Neuronal stem cell (in vitro differentiated cells): ENCODE measurements around the gene ZNF398.

Experiments
- DNase-seq: peaks from one replicate; pipeline ENCODE4 v3.0.0-alpha.2; 2013; ENCODE audit warnings: low spot score
- H2AFZ ChIP-seq: one replicate; pipeline ENCODE4 v1.6.1; 2013; ENCODE audit warnings: mild to moderate bottlenecking, low read length, inconsistent platforms
- H2AK5ac ChIP-seq: 2 replicates; pipeline ENCODE4 v1.6.1; 2013; ENCODE audit warnings: low read depth, mild to moderate bottlenecking, inconsistent platforms, low read length, moderate library complexity, mixed read lengths
- H2BK120ac ChIP-seq: 2 replicates; pipeline ENCODE4 v1.6.1; 2013; ENCODE audit warnings: low read depth, mild to moderate bottlenecking, inconsistent platforms, low read length, moderate library complexity, mixed read lengths
- H2BK12ac ChIP-seq: one replicate; pipeline ENCODE4 v1.6.1; 2013; ENCODE audit warnings: low read length, inconsistent platforms
- H2BK15ac ChIP-seq: 2 replicates; pipeline ENCODE4 v1.6.1; 2013; ENCODE audit warnings: mild to moderate bottlenecking, low read length, inconsistent platforms, mixed read lengths
- H2BK5ac ChIP-seq: one replicate; pipeline ENCODE4 v1.6.1; 2013; ENCODE audit warnings: inconsistent platforms, mild to moderate bottlenecking, low read length, moderate library complexity
- H3K14ac ChIP-seq: one replicate; pipeline ENCODE4 v1.6.1; 2013; ENCODE audit warnings: low read length, inconsistent platforms
- H3K18ac ChIP-seq: 2 replicates; pipeline ENCODE4 v1.6.1; 2013; ENCODE audit warnings: low read length, inconsistent platforms
- H3K23ac ChIP-seq: 2 replicates; pipeline ENCODE4 v1.6.1; 2013; ENCODE audit warnings: low read depth, mild to moderate bottlenecking, mixed read lengths, low read length, inconsistent platforms; ENCODE audit not compliant: poor library complexity
- H3K27ac ChIP-seq: replicated peaks from 3 replicates; pipeline ENCODE4 v1.5.1; 2013; ENCODE audit warnings: low read length, inconsistent platforms
- H3K27me3 ChIP-seq, 3 experiments: 2 replicates each; pipeline ENCODE4 v1.6.1; 2013; ENCODE audit warnings: low read length in 3 of 3, mild to moderate bottlenecking in 2 of 3, inconsistent platforms in 1 of 3, low read depth in 1 of 3, mixed read lengths in 1 of 3, moderate library complexity in 1 of 3; ENCODE audit not compliant: control insufficient read depth in 3 of 3, insufficient read depth in 3 of 3
- H3K36me3 ChIP-seq, 2 donors: replicated peaks in 1 of 2; 2 replicates each; pipeline ENCODE4 v1.6.1; 2013; ENCODE audit warnings: low read length in 2 of 2; ENCODE audit not compliant: control insufficient read depth in 2 of 2, insufficient read depth in 2 of 2
- H3K4ac ChIP-seq: 2 replicates; pipeline ENCODE4 v1.6.1; 2013; ENCODE audit warnings: inconsistent platforms, mild to moderate bottlenecking, low read length, moderate library complexity
- H3K4me1 ChIP-seq, 2 donors: 1 replicate in 1 of 2; 2 replicates in 1 of 2; pipeline ENCODE4 v1.6.1; 2013; ENCODE audit warnings: low read length in 2 of 2, low read depth in 1 of 2; ENCODE audit not compliant: control insufficient read depth in 2 of 2, insufficient read depth in 1 of 2
- H3K4me2 ChIP-seq: one replicate; pipeline ENCODE4 v1.6.1; 2013; ENCODE audit warnings: mild to moderate bottlenecking, low read length, inconsistent platforms; ENCODE audit not compliant: insufficient read depth, poor library complexity, severe bottlenecking
- H3K4me3 ChIP-seq, 2 donors: 2 replicates each; pipeline ENCODE4 v1.5.1; 2013; ENCODE audit warnings: low read length in 2 of 2, mild to moderate bottlenecking in 2 of 2, inconsistent platforms in 1 of 2, moderate library complexity in 1 of 2
- H3K79me1 ChIP-seq: one replicate; pipeline ENCODE4 v1.6.1; 2013; ENCODE audit warnings: low read depth, mild to moderate bottlenecking, inconsistent platforms, low read length, moderate library complexity
- H3K9ac ChIP-seq: one replicate; pipeline ENCODE4 v1.6.1; 2013; ENCODE audit warnings: mild to moderate bottlenecking, low read depth, low read length, inconsistent platforms; ENCODE audit not compliant: poor library complexity
- H3K9me3 ChIP-seq, 2 donors: replicated peaks in 1 of 2; 2 replicates each; pipeline versions ENCODE3 to v1.6.1; 2013; ENCODE audit warnings: low read length in 2 of 2, mild to moderate bottlenecking in 2 of 2, inconsistent platforms in 1 of 2, low read depth in 1 of 2, mixed read lengths in 1 of 2, moderate library complexity in 1 of 2; ENCODE audit not compliant: control insufficient read depth in 2 of 2, insufficient read depth in 1 of 2
- H4K8ac ChIP-seq: one replicate; pipeline ENCODE4 v1.6.1; 2013; ENCODE audit warnings: low read depth, mild to moderate bottlenecking, inconsistent platforms, low read length, moderate library complexity
- H4K91ac ChIP-seq: one replicate; pipeline ENCODE4 v1.6.1; 2013; ENCODE audit warnings: low read length, low read depth, mild to moderate bottlenecking, inconsistent platforms; ENCODE audit not compliant: poor library complexity
- WGBS, 2 donors: extraction: QIAGEN DNeasy Blood & Tissue Kit; methylation state at CpG; one replicate each; pipeline ENCODE4 v1.1.7; 2013; ENCODE audit warnings: missing lambda C conversion rate in 2 of 2, mixed read lengths in 1 of 2; ENCODE audit not compliant: insufficient read length in 2 of 2, insufficient replicate concordance in 1 of 2; ENCODE audit errors: extremely low coverage in 2 of 2; 5-methylcytosine and 5-hydroxymethylcytosine counted together

ZNF398 gene

GRCh38 chr7:149196151-149196704 lies 49.0 kb downstream of the ZNF398 start:
- no peak for DNase-seq
- Histone ChIP-seq H4K8ac (no peak overlapping the region), H3K23ac (peak overlapping the region; percentile 80), H3K9ac (peak overlapping the region; percentile 78), H3K4me1 (peaks cover 8% of the 10 kb centered on the region in 2 donors), H3K18ac (peak overlapping the region; percentile 83), H2BK5ac (peak overlapping the region; percentile 98), H3K9me3 (no peaks in the 10 kb centered on the region), H3K27ac (no peak overlapping the region), H3K36me3 (peaks cover 20 to 37% of the 10 kb centered on the region in 2 donors), H2AK5ac (peak overlapping the region; percentile 46), H2AFZ (peak overlapping the region; percentile 75), H3K27me3 (peaks cover 0 to 7% (median 0%) of the 10 kb centered on the region in 3 experiments), H2BK12ac (no peak overlapping the region), H2BK120ac (peak overlapping the region; percentile 72), H3K79me1 (peaks cover 8% of the 10 kb centered on the region), H3K4me3 (peak overlapping the region; percentile 96 to 98), H3K4me2 (peak overlapping the region; percentile 63), H3K14ac (peak overlapping the region; percentile 38), H3K4ac (no peak overlapping the region), H4K91ac (no peak overlapping the region), H2BK15ac (peak overlapping the region; percentile 55)
- WGBS, 2 donors = no CpG with 5 or more reads among the region's 17 CpGs

- no peak for DNase-seq
- Histone ChIP-seq H3K27me3 (peaks cover 0 to 7% (median 0%) of the 10 kb centered on the region in 3 experiments), H2AK5ac (peak overlapping the region; percentile 83), H3K27ac (no peak overlapping the region), H3K79me1 (peaks cover 8% of the 10 kb centered on the region), H3K4me3 (peak overlapping the region; percentile 96 to 98), H2BK120ac (peak overlapping the region; percentile 24), H2BK5ac (no peak overlapping the region), H3K9me3 (no peaks in the 10 kb centered on the region), H3K36me3 (peaks cover 23 to 41% of the 10 kb centered on the region in 2 donors), H4K91ac (no peak overlapping the region), H2BK12ac (no peak overlapping the region), H3K4me1 (peaks cover 8% of the 10 kb centered on the region in 2 donors), H3K4ac (no peak overlapping the region), H3K14ac (no peak overlapping the region), H4K8ac (no peak overlapping the region), H3K4me2 (peak overlapping the region; percentile 63), H3K18ac (no peak overlapping the region), H2BK15ac (peak overlapping the region; percentile 55), H3K23ac (peak overlapping the region; percentile 80), H3K9ac (peak overlapping the region; percentile 60), H2AFZ (no peak overlapping the region)
- no CpG with 5 or more reads among the region's 7 CpGs for WGBS, 2 donors
Observed at GRCh38 chr7:149196705-149197171, 49.5 kb downstream of the ZNF398 start.

DNA sequence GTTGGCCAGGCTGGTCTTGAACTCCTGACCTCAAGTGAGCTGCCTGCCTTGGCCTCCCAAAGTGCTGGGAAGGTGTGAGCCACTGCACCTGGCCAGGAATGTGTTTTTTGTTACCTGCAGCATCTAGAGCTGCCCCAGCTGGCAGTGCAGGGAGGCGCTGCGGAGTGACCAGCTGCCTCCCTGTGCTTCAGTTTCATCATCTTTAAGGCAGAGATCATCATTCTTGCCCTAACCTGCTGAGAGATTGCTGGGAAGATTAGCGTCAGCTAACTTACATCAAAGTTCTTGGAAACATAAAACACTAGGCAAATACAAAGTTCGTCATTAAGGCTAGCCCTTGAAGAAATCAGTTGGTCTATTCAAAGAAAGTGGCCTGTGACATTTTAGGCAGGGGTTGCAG lies 50.4 kb downstream of the ZNF398 start:
- H3K9ac ChIP-seq = no peak overlapping the region
- H3K36me3 ChIP-seq = peaks cover 25 to 49% of the 10 kb centered on the region in 2 donors
- H3K4me1 ChIP-seq = peaks cover 8% of the 10 kb centered on the region in 2 donors
- no peak overlapping the region for H3K23ac ChIP-seq
- H3K27ac ChIP-seq = no peak overlapping the region
- H3K9me3 ChIP-seq = no peaks in the 10 kb centered on the region
- no peak overlapping the region for H2AK5ac ChIP-seq
- H3K18ac ChIP-seq = no peak overlapping the region
- no peak overlapping the region for H2BK5ac ChIP-seq
- no peak overlapping the region for H2AFZ ChIP-seq
- no peak overlapping the region for H2BK15ac ChIP-seq
- H2BK12ac ChIP-seq = no peak overlapping the region
- peaks cover 8% of the 10 kb centered on the region for H3K79me1 ChIP-seq
- no peak overlapping the region for H3K4me2 ChIP-seq
- no peak overlapping the region for H4K91ac ChIP-seq
- H4K8ac ChIP-seq = no peak overlapping the region
- WGBS, 2 donors = no CpG with 5 or more reads among the region's 4 CpGs
- H3K14ac ChIP-seq = no peak overlapping the region
- peaks cover 0 to 7% (median 0%) of the 10 kb centered on the region in 3 experiments for H3K27me3 ChIP-seq
- DNase-seq = no peak
- no peak overlapping the region for H3K4ac ChIP-seq
- H2BK120ac ChIP-seq = no peak overlapping the region
- H3K4me3 ChIP-seq = peak overlapping the region in 1 of 2 donors; percentile 15

GRCh38 chr7:149198161-149198816 lies 51.0 kb downstream of the ZNF398 start:
- Histone ChIP-seq H2BK120ac (no peak overlapping the region), H3K4me2 (no peak overlapping the region), H3K27ac (no peak overlapping the region), H4K8ac (no peak overlapping the region), H3K23ac (no peak overlapping the region), H3K4me3 (no peak overlapping the region), H3K9me3 (no peaks in the 10 kb centered on the region), H3K36me3 (peaks cover 30 to 55% of the 10 kb centered on the region in 2 donors), H2BK5ac (no peak overlapping the region), H2AFZ (no peak overlapping the region), H3K9ac (no peak overlapping the region), H2BK15ac (no peak overlapping the region), H3K4me1 (peaks cover 8% of the 10 kb centered on the region in 2 donors), H2AK5ac (no peak overlapping the region), H3K27me3 (peaks cover 0 to 1% (median 0%) of the 10 kb centered on the region in 3 experiments), H3K18ac (no peak overlapping the region), H3K14ac (no peak overlapping the region), H3K79me1 (peaks cover 11% of the 10 kb centered on the region), H4K91ac (no peak overlapping the region), H2BK12ac (no peak overlapping the region), H3K4ac (no peak overlapping the region)
- no peak for DNase-seq
- no CpG with 5 or more reads among the region's 22 CpGs for WGBS, 2 donors
